Measurements from ENCODE around the gene CATSPERZ. TPM values are rescaled to one million over a fixed set of nuclear protein-coding genes. Genes with fewer than 3 reads are reported as not detected.

The CATSPERZ gene
- total and polyA plus RNA-seq, 9 of the 15 experiments (the other 6 are each of a cell fraction or from before 2014, with no cell fraction given), result 0.86 to 8.5 (median 3.5) TPM

DNA sequence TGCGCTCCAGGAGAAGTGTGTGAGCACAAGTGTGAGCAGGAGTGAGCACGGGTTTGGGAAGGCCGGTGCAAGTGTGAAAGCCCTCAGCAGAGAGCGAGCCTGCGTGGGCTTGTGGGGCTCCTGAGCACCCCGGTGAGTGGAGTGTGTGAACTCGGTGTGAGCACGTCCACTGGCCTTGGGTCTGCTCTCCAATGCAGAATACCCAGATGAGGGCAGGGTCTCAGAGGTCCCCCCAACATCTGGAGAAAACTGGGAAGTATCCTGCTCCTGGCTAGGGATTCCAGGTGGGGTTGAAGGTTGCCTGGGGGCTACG, 6.4 kb downstream of the CATSPERZ start (continued):
- TF ChIP-seq, protein P1, sequence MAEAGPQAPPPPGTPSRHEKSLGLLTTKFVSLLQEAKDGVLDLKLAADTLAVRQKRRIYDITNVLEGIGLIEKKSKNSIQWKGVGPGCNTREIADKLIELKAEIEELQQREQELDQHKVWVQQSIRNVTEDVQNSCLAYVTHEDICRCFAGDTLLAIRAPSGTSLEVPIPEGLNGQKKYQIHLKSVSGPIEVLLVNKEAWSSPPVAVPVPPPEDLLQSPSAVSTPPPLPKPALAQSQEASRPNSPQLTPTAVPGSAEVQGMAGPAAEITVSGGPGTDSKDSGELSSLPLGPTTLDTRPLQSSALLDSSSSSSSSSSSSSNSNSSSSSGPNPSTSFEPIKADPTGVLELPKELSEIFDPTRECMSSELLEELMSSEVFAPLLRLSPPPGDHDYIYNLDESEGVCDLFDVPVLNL (CRISPR knock-in tag; IDR thresholded peaks at IDR 0.05; ENCODE audit: low read depth), result 0 out of 2 replicates have a peak, but pooled peaks have one; percentile 0
- TF ChIP-seq ZNF217 (CRISPR knock-in tag; IDR thresholded peaks at IDR 0.05) (no peak), MAZ (CRISPR knock-in tag; conservative IDR thresholded peaks at IDR 0.05 in 1 of 2, IDR thresholded peaks at IDR 0.05 in 1 of 2) (no peak), SUPT5H (IDR thresholded peaks at IDR 0.05) (peak; percentile 10; the same call in 1 of the 2 replicates), ZNF282 (CRISPR knock-in tag; IDR thresholded peaks at IDR 0.05) (no peak), PBX2 (CRISPR knock-in tag; IDR thresholded peaks at IDR 0.05; ENCODE audit: low read depth) (no peak), PBX2 (tag; conservative IDR thresholded peaks at IDR 0.05; ENCODE audit: low read depth) (no peak)
- TF ChIP-seq, protein P2, sequence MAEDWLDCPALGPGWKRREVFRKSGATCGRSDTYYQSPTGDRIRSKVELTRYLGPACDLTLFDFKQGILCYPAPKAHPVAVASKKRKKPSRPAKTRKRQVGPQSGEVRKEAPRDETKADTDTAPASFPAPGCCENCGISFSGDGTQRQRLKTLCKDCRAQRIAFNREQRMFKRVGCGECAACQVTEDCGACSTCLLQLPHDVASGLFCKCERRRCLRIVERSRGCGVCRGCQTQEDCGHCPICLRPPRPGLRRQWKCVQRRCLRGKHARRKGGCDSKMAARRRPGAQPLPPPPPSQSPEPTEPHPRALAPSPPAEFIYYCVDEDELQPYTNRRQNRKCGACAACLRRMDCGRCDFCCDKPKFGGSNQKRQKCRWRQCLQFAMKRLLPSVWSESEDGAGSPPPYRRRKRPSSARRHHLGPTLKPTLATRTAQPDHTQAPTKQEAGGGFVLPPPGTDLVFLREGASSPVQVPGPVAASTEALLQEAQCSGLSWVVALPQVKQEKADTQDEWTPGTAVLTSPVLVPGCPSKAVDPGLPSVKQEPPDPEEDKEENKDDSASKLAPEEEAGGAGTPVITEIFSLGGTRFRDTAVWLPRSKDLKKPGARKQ (CRISPR knock-in tag; IDR thresholded peaks at IDR 0.05), result no peak
- TF ChIP-seq, protein P3, sequence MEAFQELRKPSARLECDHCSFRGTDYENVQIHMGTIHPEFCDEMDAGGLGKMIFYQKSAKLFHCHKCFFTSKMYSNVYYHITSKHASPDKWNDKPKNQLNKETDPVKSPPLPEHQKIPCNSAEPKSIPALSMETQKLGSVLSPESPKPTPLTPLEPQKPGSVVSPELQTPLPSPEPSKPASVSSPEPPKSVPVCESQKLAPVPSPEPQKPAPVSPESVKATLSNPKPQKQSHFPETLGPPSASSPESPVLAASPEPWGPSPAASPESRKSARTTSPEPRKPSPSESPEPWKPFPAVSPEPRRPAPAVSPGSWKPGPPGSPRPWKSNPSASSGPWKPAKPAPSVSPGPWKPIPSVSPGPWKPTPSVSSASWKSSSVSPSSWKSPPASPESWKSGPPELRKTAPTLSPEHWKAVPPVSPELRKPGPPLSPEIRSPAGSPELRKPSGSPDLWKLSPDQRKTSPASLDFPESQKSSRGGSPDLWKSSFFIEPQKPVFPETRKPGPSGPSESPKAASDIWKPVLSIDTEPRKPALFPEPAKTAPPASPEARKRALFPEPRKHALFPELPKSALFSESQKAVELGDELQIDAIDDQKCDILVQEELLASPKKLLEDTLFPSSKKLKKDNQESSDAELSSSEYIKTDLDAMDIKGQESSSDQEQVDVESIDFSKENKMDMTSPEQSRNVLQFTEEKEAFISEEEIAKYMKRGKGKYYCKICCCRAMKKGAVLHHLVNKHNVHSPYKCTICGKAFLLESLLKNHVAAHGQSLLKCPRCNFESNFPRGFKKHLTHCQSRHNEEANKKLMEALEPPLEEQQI (IDR thresholded peaks at IDR 0.05), result no peak
- TF ChIP-seq, protein P4, sequence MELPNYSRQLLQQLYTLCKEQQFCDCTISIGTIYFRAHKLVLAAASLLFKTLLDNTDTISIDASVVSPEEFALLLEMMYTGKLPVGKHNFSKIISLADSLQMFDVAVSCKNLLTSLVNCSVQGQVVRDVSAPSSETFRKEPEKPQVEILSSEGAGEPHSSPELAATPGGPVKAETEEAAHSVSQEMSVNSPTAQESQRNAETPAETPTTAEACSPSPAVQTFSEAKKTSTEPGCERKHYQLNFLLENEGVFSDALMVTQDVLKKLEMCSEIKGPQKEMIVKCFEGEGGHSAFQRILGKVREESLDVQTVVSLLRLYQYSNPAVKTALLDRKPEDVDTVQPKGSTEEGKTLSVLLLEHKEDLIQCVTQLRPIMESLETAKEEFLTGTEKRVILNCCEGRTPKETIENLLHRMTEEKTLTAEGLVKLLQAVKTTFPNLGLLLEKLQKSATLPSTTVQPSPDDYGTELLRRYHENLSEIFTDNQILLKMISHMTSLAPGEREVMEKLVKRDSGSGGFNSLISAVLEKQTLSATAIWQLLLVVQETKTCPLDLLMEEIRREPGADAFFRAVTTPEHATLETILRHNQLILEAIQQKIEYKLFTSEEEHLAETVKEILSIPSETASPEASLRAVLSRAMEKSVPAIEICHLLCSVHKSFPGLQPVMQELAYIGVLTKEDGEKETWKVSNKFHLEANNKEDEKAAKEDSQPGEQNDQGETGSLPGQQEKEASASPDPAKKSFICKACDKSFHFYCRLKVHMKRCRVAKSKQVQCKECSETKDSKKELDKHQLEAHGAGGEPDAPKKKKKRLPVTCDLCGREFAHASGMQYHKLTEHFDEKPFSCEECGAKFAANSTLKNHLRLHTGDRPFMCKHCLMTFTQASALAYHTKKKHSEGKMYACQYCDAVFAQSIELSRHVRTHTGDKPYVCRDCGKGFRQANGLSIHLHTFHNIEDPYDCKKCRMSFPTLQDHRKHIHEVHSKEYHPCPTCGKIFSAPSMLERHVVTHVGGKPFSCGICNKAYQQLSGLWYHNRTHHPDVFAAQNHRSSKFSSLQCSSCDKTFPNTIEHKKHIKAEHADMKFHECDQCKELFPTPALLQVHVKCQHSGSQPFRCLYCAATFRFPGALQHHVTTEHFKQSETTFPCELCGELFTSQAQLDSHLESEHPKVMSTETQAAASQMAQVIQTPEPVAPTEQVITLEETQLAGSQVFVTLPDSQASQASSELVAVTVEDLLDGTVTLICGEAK (IDR thresholded peaks at IDR 0.05), result 0 out of 2 replicates have a peak, but pooled peaks have one; percentile 27
- TF ChIP-seq, protein P4 (CRISPR knock-in tag; IDR thresholded peaks at IDR 0.05), result no peak
